Ishikawa (cell line): ENCODE measurements around the gene MAP4K4.

ENCODE experiments used
- CEBPB ChIP-seq: IDR thresholded peaks from 2 replicates; pipeline ENCODE4 v1.6.1; 2012
- CREB1 ChIP-seq: IDR thresholded peaks from 2 replicates; pipeline ENCODE4 v1.6.1; 2012; ENCODE audit warnings: low read depth
- EGR1 ChIP-seq: IDR thresholded peaks from 2 replicates; pipeline ENCODE4 v1.6.1; 2012
- EP300 ChIP-seq: IDR thresholded peaks from 2 replicates; pipeline ENCODE4 v1.6.1; 2012; ENCODE audit warnings: borderline replicate concordance
- FOXM1 ChIP-seq: IDR thresholded peaks from 2 replicates; pipeline ENCODE4 v1.6.1; 2012; ENCODE audit warnings: low read depth, borderline replicate concordance
- NFIC ChIP-seq: IDR thresholded peaks from 2 replicates; pipeline ENCODE4 v1.6.1; 2012
- RAD21 ChIP-seq: IDR thresholded peaks from 2 replicates; pipeline ENCODE4 v1.6.1; 2012; ENCODE audit warnings: low read depth
- REST ChIP-seq: IDR thresholded peaks from 2 replicates; pipeline ENCODE4 v1.6.1; 2012; ENCODE audit warnings: low read depth, mild to moderate bottlenecking
- TAF1 ChIP-seq: IDR thresholded peaks from 2 replicates; pipeline ENCODE4 v1.6.1; 2012; ENCODE audit warnings: low read depth, mild to moderate bottlenecking
- TCF12 ChIP-seq: IDR thresholded peaks from 2 replicates; pipeline ENCODE4 v1.6.1; 2012; ENCODE audit warnings: low read depth
- TEAD4 ChIP-seq: IDR thresholded peaks from 2 replicates; pipeline ENCODE4 v1.6.1; 2012
- USF1 ChIP-seq: IDR thresholded peaks from 2 replicates; pipeline ENCODE4 v1.6.1; 2012
- YY1 ChIP-seq: IDR thresholded peaks from 2 replicates; pipeline ENCODE4 v1.6.1; 2012; ENCODE audit warnings: low read depth
- ZBTB7A ChIP-seq: IDR thresholded peaks from 2 replicates; pipeline ENCODE4 v1.6.1; 2012; ENCODE audit warnings: low read depth
- TF ChIP-seq, protein P1 (sequence below): IDR thresholded peaks from 2 replicates; pipeline ENCODE4 v1.6.1; 2012

MAP4K4 gene

DNA sequence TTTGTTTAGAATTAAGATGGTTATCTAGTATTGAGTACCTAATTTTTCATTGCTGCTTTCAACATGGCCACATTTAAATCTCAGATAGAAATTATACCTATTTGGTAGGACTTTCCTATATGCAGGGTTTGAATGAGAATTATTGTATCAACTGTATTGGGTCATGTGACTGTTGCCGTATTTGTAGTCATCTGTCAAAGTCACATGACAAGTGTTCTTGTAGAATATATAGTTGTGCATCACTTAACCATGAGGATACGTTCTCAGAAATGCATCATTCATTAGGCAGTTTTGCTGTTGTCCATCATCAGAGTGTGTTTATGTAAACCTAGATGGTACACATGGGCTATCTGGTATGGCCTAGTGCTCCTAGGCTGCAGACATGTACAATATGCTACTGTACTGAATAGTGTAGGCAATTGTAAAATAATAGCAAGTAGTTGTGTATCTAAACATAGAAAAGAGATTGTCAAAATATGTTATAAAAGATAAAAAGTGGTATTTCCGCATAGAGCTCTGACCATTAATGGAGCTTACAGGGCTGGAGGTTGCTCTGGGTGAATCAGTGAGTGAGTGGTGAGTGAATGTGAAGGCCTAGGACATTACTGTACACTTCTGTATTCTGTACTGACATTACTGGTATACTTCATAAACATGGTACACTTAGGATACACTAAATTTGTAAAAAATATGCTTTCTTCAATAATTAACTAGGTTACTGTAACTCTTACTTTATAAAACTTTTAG is 123.7 kb downstream of the MAP4K4 start:
- TF ChIP-seq RAD21 (no peak), USF1 (no peak), TAF1 (no peak), CREB1 (no peak), EGR1 (no peak), YY1 (no peak), FOXM1 (no peak), NFIC (no peak), EP300 (no peak), TEAD4 (no peak), TCF12 (no peak), ZBTB7A (no peak), CEBPB (no peak), REST (no peak)
- TF ChIP-seq, protein P1, sequence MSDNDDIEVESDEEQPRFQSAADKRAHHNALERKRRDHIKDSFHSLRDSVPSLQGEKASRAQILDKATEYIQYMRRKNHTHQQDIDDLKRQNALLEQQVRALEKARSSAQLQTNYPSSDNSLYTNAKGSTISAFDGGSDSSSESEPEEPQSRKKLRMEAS = no peak

GRCh38 chr2:101821828-101822458 is 124.4 kb downstream of the MAP4K4 start:
- TF ChIP-seq NFIC (no peak), TCF12 (no peak), EGR1 (no peak), TEAD4 (no peak), USF1 (no peak), YY1 (no peak), TAF1 (no peak), CREB1 (no peak), RAD21 (no peak), FOXM1 (no peak), EP300 (no peak), ZBTB7A (no peak), CEBPB (no peak), REST (no peak)
- TF ChIP-seq, protein P1 = no peak

GRCh38 chr2:101823347-101823791 is 125.9 kb downstream of the MAP4K4 start:
- TF ChIP-seq RAD21 = peak; percentile 67
- TF ChIP-seq EP300 = no peak

DNA sequence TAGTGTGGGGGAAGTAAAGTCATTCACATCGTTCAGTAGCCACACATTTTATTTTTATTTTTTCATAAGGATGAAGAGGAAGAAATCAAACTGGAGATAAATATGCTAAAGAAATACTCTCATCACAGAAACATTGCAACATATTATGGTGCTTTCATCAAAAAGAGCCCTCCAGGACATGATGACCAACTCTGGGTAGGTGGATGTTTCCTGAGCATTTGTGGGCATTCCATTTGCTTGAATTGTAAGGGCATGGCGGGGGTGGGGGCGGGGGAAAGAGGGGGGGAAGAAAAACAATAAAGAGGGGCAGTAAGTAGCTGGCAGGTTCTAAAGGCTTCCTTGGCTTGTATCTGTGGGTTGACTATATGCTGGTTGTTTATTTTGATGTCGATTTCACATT is 126.4 kb downstream of the MAP4K4 start:
- TF ChIP-seq TEAD4 = no peak
- no peak for TF ChIP-seq RAD21
- no peak for TF ChIP-seq REST
- TF ChIP-seq TAF1 = no peak
- TF ChIP-seq CREB1 = no peak
- TF ChIP-seq, protein P1 = no peak
- no peak for TF ChIP-seq EP300
